K562 (cell line): Measurements from ENCODE around the gene USF2. TPM values are rescaled to one million over a fixed set of nuclear protein-coding genes. Genes with fewer than 3 reads are reported as not detected.

Experiments used
- FIP1L1 ChIP-seq: fragments of 200-400 bp; formaldehyde crosslinking; IDR thresholded peaks from 2 replicates; pipeline ENCODE4 v1.6.1; 2018; ENCODE audit warnings: mild to moderate bottlenecking, low read depth, low read length; ENCODE audit not compliant: poor library complexity, severe bottlenecking
- GATAD2A ChIP-seq: fragments of 450-650 bp; IDR thresholded peaks from 2 replicates; pipeline ENCODE4 v1.6.1; 2017
- HMBOX1 ChIP-seq: sonication (generic); IDR thresholded peaks from 2 replicates; pipeline ENCODE4 v1.6.1; 2016
- IFI16 ChIP-seq: fragments of 250-450 bp; sonication (Bioruptor Pico); IDR thresholded peaks from 2 replicates; pipeline ENCODE4 v2.1.2; 2022; ENCODE audit warnings: mild to moderate bottlenecking, inconsistent platforms
- NELFE ChIP-seq: IDR thresholded peaks from 2 replicates; pipeline ENCODE4 v1.6.1; 2011; ENCODE audit warnings: mild to moderate bottlenecking; ENCODE audit not compliant: insufficient read depth, insufficient read length
- RB1 ChIP-seq: fragments of 450-650 bp; IDR thresholded peaks from 2 replicates; pipeline ENCODE4 v1.6.1; 2017; ENCODE audit warnings: low read depth, mild to moderate bottlenecking
- SMAD2 ChIP-seq: fragments of 150-350 bp; IDR thresholded peaks from 2 replicates; pipeline ENCODE4 v1.6.1; 2014; ENCODE audit warnings: low read depth, mild to moderate bottlenecking, low read length
- TBP ChIP-seq: optimal IDR thresholded peaks from 2 replicates; pipeline ENCODE3; 2011; ENCODE audit warnings: low read depth, low read length, improper control_type of control experiment
- TSC22D4 ChIP-seq: fragments of 450-650 bp; IDR thresholded peaks from 2 replicates; pipeline ENCODE4 v1.6.1; 2016; ENCODE audit warnings: missing genetic modification characterization, missing biosample characterization, control low read depth
- ZBTB43 ChIP-seq: sonication (generic); formaldehyde crosslinking; IDR thresholded peaks from 2 replicates; pipeline ENCODE4 v1.8.0; 2023; ENCODE audit warnings: mild to moderate bottlenecking, missing genetic modification reagents
- ZFP30 ChIP-seq: fragments of 250-450 bp; sonication (Bioruptor Pico); IDR thresholded peaks from 2 replicates; pipeline ENCODE4 v1.8.0; 2022; ENCODE audit warnings: moderate library complexity, mild to moderate bottlenecking, inconsistent platforms, borderline replicate concordance
- ZNF140 ChIP-seq: fragments of 250-450 bp; sonication (Bioruptor Pico); IDR thresholded peaks from 2 replicates; pipeline ENCODE4 v1.8.0; 2021; ENCODE audit warnings: moderate library complexity, mild to moderate bottlenecking, inconsistent platforms
- ZNF274 ChIP-seq: IDR thresholded peaks from 2 replicates; pipeline ENCODE4 v1.6.1; 2011; ENCODE audit warnings: low read depth, mild to moderate bottlenecking, low read length, moderate library complexity, borderline replicate concordance
- ZNF551 ChIP-seq: fragments of 250-450 bp; sonication (Bioruptor Pico); IDR thresholded peaks from 2 replicates; pipeline ENCODE4 v1.5.0; 2021; ENCODE audit warnings: mild to moderate bottlenecking, moderate library complexity
- ZNF77 ChIP-seq: fragments of 250-450 bp; sonication (Bioruptor Pico); IDR thresholded peaks from 2 replicates; pipeline ENCODE4 v1.5.0; 2020
- polyA plus RNA-seq, 8 experiments: library from polyadenylated mRNA; depleted of rRNA in 4 of 8; stranded (reverse) in 5 of 8; unstranded in 3 of 8; fragments of >200 nt; fragmentation: Nextera tagmentation in 2 of 8; fragmentation: Illumina TruSeq in 1 of 8; extraction: Ambion mirVana in 2 of 8; extraction: Trizol in 1 of 8; gene quantifications; 2 replicates each; pipeline versions ENCODE4 v1.2.1 to v1.2.3, GENCODE V29; 2011 to 2014; ENCODE audit warnings: inconsistent platforms in 1 of 8, missing spikeins in 1 of 8
- total RNA-seq, 7 experiments: library from RNA; depleted of rRNA in 6 of 7; stranded (reverse); fragments of >200 nt in 6 of 7; fragmentation: Illumina TruSeq in 2 of 7; extraction: Trizol in 2 of 7; gene quantifications; 2 replicates each; pipeline versions ENCODE4 v1.2.1 to v1.2.3, GENCODE V29; 2011 to 2021; ENCODE audit warnings: low replicate concordance in 1 of 7
- TF ChIP-seq, protein P1 (sequence below): sonication (generic); formaldehyde crosslinking; IDR thresholded peaks from 2 replicates; pipeline ENCODE4 v1.8.0; 2022; ENCODE audit warnings: mild to moderate bottlenecking, missing genetic modification reagents
- TF ChIP-seq, protein P2 (sequence below): sonication (generic); formaldehyde crosslinking; IDR thresholded peaks from 2 replicates; pipeline ENCODE4 v1.8.0; 2022; ENCODE audit warnings: mild to moderate bottlenecking, missing genetic modification reagents
- TF ChIP-seq, protein P3 (sequence below): fragments of 450-650 bp; formaldehyde crosslinking; IDR thresholded peaks from 2 replicates; pipeline ENCODE4 v1.4.0; 2020; ENCODE audit warnings: mild to moderate bottlenecking, moderate library complexity

The USF2 gene
- total and polyA plus RNA-seq, 9 of the 15 experiments (the other 6 are each of a cell fraction or from before 2014, with no cell fraction given), result 0.27 to 93.7 (median 58.4) TPM

DNA sequence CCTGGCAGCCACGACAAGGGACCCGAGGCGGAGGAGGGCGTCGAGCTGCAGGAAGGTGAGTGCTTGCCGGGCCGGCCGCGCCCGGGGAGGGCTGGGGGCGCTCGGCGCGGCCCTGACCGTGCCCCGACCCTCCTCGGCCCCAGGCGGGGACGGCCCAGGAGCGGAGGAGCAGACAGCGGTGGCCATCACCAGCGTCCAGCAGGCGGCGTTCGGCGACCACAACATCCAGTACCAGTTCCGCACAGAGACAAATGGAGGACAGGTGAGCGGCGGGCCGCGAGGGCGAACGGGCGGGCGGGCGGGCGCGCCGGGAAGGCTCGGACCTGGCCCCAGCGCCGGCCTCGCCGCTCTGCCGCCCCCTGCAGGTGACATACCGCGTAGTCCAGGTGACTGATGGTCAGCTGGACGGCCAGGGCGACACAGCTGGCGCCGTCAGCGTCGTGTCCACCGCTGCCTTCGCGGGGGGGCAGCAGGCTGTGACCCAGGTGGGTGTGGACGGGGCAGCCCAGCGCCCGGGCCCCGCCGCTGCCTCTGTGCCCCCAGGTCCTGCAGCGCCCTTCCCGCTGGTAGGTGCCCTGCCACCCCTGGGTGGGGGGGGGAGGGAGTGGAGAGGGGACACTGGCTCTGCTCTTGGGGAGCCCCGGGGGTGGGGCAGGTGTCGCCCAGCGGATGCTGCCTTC, 816 bp downstream of the USF2 start (continued):
- TF ChIP-seq FIP1L1 (peak; percentile 81), SMAD2 (no peak), GATAD2A (no peak), TSC22D4 (tag) (no peak), NELFE (no peak), RB1 (peak; percentile 57), ZNF551 (CRISPR knock-in tag) (no peak), ZFP30 (no peak), HMBOX1 (no peak), ZNF274 (no peak), ZNF77 (CRISPR knock-in tag) (no peak), TBP (peak; percentile 61), IFI16 (CRISPR knock-in tag) (no peak), ZBTB43 (no peak), ZNF140 (CRISPR knock-in tag) (no peak)
- TF ChIP-seq, protein P1, sequence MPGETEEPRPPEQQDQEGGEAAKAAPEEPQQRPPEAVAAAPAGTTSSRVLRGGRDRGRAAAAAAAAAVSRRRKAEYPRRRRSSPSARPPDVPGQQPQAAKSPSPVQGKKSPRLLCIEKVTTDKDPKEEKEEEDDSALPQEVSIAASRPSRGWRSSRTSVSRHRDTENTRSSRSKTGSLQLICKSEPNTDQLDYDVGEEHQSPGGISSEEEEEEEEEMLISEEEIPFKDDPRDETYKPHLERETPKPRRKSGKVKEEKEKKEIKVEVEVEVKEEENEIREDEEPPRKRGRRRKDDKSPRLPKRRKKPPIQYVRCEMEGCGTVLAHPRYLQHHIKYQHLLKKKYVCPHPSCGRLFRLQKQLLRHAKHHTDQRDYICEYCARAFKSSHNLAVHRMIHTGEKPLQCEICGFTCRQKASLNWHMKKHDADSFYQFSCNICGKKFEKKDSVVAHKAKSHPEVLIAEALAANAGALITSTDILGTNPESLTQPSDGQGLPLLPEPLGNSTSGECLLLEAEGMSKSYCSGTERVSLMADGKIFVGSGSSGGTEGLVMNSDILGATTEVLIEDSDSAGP (CRISPR knock-in tag), result no peak
- TF ChIP-seq, protein P2, sequence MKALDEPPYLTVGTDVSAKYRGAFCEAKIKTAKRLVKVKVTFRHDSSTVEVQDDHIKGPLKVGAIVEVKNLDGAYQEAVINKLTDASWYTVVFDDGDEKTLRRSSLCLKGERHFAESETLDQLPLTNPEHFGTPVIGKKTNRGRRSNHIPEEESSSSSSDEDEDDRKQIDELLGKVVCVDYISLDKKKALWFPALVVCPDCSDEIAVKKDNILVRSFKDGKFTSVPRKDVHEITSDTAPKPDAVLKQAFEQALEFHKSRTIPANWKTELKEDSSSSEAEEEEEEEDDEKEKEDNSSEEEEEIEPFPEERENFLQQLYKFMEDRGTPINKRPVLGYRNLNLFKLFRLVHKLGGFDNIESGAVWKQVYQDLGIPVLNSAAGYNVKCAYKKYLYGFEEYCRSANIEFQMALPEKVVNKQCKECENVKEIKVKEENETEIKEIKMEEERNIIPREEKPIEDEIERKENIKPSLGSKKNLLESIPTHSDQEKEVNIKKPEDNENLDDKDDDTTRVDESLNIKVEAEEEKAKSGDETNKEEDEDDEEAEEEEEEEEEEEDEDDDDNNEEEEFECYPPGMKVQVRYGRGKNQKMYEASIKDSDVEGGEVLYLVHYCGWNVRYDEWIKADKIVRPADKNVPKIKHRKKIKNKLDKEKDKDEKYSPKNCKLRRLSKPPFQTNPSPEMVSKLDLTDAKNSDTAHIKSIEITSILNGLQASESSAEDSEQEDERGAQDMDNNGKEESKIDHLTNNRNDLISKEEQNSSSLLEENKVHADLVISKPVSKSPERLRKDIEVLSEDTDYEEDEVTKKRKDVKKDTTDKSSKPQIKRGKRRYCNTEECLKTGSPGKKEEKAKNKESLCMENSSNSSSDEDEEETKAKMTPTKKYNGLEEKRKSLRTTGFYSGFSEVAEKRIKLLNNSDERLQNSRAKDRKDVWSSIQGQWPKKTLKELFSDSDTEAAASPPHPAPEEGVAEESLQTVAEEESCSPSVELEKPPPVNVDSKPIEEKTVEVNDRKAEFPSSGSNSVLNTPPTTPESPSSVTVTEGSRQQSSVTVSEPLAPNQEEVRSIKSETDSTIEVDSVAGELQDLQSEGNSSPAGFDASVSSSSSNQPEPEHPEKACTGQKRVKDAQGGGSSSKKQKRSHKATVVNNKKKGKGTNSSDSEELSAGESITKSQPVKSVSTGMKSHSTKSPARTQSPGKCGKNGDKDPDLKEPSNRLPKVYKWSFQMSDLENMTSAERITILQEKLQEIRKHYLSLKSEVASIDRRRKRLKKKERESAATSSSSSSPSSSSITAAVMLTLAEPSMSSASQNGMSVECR (CRISPR knock-in tag), result peak; percentile 96
- TF ChIP-seq, protein P3, sequence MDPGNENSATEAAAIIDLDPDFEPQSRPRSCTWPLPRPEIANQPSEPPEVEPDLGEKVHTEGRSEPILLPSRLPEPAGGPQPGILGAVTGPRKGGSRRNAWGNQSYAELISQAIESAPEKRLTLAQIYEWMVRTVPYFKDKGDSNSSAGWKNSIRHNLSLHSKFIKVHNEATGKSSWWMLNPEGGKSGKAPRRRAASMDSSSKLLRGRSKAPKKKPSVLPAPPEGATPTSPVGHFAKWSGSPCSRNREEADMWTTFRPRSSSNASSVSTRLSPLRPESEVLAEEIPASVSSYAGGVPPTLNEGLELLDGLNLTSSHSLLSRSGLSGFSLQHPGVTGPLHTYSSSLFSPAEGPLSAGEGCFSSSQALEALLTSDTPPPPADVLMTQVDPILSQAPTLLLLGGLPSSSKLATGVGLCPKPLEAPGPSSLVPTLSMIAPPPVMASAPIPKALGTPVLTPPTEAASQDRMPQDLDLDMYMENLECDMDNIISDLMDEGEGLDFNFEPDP, result no peak
